Choroid plexus epithelial cell (primary cell): ENCODE data around the gene SSTR4.

Experiments
- DNase-seq: peaks from one replicate; pipeline ENCODE4 v3.0.0-alpha.2; 2010; ENCODE audit warnings: low read depth
- H3K4me3 ChIP-seq: 2 replicates; pipeline ENCODE4 v1.5.1; 2011; ENCODE audit warnings: low read depth, mild to moderate bottlenecking, control low read depth, low read length, moderate library complexity
- CTCF ChIP-seq: conservative IDR thresholded peaks from 2 replicates; pipeline ENCODE4 v1.5.1; 2011; ENCODE audit warnings: low read depth, mild to moderate bottlenecking, control low read depth, inconsistent platforms, low read length, moderate library complexity

SSTR4 gene

GRCh38 chr20:23079926-23080325 lies 44.8 kb downstream of the SSTR4 start:
- no peak for DNase-seq
- no peak overlapping the region for H3K4me3 ChIP-seq
- no peak for TF ChIP-seq CTCF

GRCh38 chr20:23080521-23080920 lies 45.4 kb downstream of the SSTR4 start:
- H3K4me3 ChIP-seq = no peak overlapping the region
- TF ChIP-seq CTCF = no peak
- DNase-seq = no peak

DNA sequence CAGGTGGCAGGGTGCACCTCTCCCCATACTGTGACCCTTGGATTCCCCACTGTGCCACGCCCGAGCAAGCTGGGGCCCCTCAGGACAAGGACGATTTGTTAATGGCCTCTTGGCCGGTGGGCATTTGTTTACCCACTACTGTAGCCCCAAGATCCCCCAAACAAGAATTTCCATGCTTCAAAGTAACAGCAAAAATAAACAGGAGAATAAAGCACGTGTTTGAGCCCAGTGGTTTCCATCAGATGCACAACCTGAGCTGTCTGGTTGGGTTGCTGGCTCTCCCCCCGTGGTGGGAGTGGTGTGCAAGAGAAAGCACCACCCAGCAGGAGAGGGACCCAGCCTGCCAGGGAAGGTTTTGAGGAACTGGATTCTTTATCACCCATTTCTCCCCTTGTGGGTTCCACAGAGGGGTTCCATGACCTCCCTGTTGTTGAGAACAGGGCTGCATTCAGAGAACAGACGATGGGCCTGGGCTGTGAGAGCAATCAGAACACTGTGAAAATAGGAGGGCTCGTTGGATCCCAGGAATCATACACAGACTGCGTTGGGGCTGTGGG lies 46.2 kb downstream of the SSTR4 start:
- no peak for DNase-seq
- no peak overlapping the region for H3K4me3 ChIP-seq
- no peak for TF ChIP-seq CTCF

DNA sequence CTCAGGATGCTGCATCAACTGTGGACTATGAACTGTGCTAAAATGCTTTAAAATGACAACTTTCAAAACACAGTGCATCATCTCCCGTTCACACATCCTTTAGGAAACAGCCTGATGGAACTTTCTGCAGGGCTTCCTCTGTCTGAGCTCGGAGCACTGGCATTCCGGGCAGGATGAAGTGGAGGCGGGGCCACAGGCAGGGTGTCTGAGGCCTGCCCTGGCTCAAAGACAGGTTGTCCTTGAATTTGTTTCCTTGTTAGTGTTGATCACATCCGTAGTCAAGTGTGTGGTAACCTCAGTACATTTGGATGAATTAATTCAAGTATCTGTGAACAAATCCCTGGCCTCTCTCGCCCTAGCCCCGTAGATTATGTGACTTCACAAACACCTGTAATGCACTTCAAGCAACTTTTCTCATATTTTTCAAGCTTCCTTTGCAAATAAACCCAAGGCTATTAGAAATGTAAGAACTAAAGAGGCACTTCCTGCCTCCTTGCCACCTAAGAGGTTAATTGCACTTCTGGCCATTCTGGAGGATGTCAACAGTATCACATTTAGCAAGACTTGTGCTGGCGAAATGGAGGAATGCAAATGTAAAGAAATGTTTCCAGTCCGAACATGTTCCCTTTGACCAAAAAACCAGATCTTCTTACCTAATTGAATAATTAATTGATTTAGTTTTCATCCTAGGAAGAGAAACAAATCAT lies 47.9 kb downstream of the SSTR4 start:
- no peak for DNase-seq
- TF ChIP-seq CTCF = no peak
- H3K4me3 ChIP-seq = no peak overlapping the region

GRCh38 chr20:23083553-23084220 lies 48.6 kb downstream of the SSTR4 start:
- DNase-seq = no peak
- no peak for TF ChIP-seq CTCF
- no peak overlapping the region for H3K4me3 ChIP-seq

- no peak for TF ChIP-seq CTCF
- H3K4me3 ChIP-seq = no peak overlapping the region
- DNase-seq = no peak
These were observed 49.3 kb downstream of the SSTR4 start for GRCh38 chr20:23084282-23084844.
